AG09319 (cell line): ENCODE data around the gene STK24.

Source experiments
- DNase-seq: peaks from one replicate; pipeline ENCODE4 v3.0.0-alpha.2; 2010; ENCODE audit warnings: low read depth; ENCODE audit errors: extremely low read depth
- TF ChIP-seq, protein P1 (sequence below): IDR thresholded peaks from 2 replicates; pipeline ENCODE4 v1.5.1; 2011; ENCODE audit warnings: low read depth, mild to moderate bottlenecking, inconsistent platforms, low read length, moderate library complexity

Gene STK24

GRCh38 chr13:98504371-98504963 lies 72.4 kb downstream of the STK24 start:
- no peak for DNase-seq
- TF ChIP-seq, protein P1, sequence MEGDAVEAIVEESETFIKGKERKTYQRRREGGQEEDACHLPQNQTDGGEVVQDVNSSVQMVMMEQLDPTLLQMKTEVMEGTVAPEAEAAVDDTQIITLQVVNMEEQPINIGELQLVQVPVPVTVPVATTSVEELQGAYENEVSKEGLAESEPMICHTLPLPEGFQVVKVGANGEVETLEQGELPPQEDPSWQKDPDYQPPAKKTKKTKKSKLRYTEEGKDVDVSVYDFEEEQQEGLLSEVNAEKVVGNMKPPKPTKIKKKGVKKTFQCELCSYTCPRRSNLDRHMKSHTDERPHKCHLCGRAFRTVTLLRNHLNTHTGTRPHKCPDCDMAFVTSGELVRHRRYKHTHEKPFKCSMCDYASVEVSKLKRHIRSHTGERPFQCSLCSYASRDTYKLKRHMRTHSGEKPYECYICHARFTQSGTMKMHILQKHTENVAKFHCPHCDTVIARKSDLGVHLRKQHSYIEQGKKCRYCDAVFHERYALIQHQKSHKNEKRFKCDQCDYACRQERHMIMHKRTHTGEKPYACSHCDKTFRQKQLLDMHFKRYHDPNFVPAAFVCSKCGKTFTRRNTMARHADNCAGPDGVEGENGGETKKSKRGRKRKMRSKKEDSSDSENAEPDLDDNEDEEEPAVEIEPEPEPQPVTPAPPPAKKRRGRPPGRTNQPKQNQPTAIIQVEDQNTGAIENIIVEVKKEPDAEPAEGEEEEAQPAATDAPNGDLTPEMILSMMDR = no peak

DNA sequence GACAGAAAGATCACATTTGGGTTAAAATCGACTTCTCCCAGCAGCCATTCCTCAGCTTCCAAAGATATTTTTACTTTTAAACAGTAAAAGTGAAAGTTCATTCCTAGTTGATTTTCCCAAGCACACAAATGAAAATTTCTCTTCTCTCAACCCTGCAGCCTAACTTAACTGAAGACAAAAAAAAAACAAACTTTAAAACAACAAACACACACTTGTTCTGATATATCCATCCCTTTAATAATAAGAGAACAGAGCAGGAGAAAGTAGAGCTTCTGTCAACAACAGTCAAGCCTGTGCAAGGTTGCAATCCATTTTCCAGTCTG lies 72.9 kb downstream of the STK24 start:
- TF ChIP-seq, protein P1 = no peak
- no peak for DNase-seq

GRCh38 chr13:98503175-98504028 lies 73.5 kb downstream of the STK24 start:
- no peak for DNase-seq
- TF ChIP-seq, protein P1 = no peak

DNA sequence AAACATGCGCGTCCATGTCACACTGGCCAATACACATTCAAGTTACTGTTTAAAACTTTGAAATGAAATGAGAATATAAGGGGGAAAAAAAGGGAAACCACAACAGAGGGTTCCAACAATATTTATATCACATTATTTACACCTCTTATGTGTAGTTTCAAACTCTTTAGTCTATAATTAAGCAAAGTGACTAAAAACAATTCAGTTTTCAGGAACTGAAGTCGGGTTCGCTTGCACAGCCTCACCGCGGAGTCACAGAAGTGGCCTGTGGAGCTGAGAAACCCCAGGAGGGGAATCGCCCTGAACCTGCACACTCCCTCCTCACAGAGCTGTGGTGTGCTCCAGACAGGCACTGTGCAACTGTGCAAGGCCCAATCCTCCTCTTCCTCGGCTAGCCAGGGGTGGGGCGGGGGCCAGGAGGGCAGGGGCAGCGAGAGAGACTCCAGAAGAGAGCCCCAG lies 75.9 kb downstream of the STK24 start:
- TF ChIP-seq, protein P1 = no peak
- DNase-seq = no peak

GRCh38 chr13:98496966-98497365 lies 79.9 kb downstream of the STK24 start:
- TF ChIP-seq, protein P1 = no peak
- DNase-seq = no peak

GRCh38 chr13:98496479-98496791 lies 80.5 kb downstream of the STK24 start:
- no peak for DNase-seq
- TF ChIP-seq, protein P1 = no peak

GRCh38 chr13:98495627-98496478 lies 81.1 kb downstream of the STK24 start:
- TF ChIP-seq, protein P1 = no peak

More at GRCh38 chr13:98495627-98496478, 81.1 kb downstream of the STK24 start:
- DNase-seq = no peak
